Stomach (tissue), 9 donors: ENCODE data around the gene RHOH. TPM values are rescaled to one million over a fixed set of nuclear protein-coding genes. Genes with fewer than 3 reads are reported as not detected.

Experiments used
- DNase-seq, 2 donors: peaks; one replicate each; pipeline versions ENCODE4 v3.0.0 to v3.0.0-alpha.2; 2013 to 2019
- H3K27ac ChIP-seq, 5 donors: fragments of 200-600 bp in 4 of 5; sonication (generic) in 4 of 5; one replicate each; pipeline ENCODE4 v1.5.1; 2013 to 2019; ENCODE audit warnings: mild to moderate bottlenecking in 1 of 5, moderate library complexity in 1 of 5
- H3K27me3 ChIP-seq, 3 donors: fragments of 200-600 bp; sonication (generic); one replicate each; pipeline ENCODE4 v1.5.1; 2017 to 2019; ENCODE audit warnings: mixed run types in 1 of 3
- H3K36me3 ChIP-seq, 4 donors: fragments of 200-600 bp; sonication (generic); 1 replicate in 3 of 4; 2 replicates in 1 of 4; pipeline ENCODE4 v1.5.1; 2016 to 2019
- H3K4me1 ChIP-seq, 4 donors: fragments of 200-600 bp; sonication (generic); one replicate each; pipeline ENCODE4 v1.5.1; 2016 to 2019
- H3K4me3 ChIP-seq, 4 donors: fragments of 200-600 bp; sonication (generic) in 3 of 4; one replicate each; pipeline ENCODE4 v1.5.1; 2016 to 2019; ENCODE audit warnings: mild to moderate bottlenecking in 1 of 4
- H3K9me3 ChIP-seq, 4 donors: fragments of 200-600 bp; sonication (generic); one replicate each; pipeline ENCODE4 v1.5.1; 2016 to 2019
- EP300 ChIP-seq: sonication (generic); formaldehyde crosslinking; IDR thresholded peaks from one replicate; pipeline ENCODE4 v1.6.1; 2017; ENCODE audit warnings: antibody characterized with exemption
- POLR2A ChIP-seq, 4 donors: fragments of 450-650 bp; IDR thresholded peaks; one replicate each; pipeline ENCODE4 v1.6.1; 2016; ENCODE audit warnings: antibody characterized with exemption in 4 of 4, control low read depth in 2 of 4, mild to moderate bottlenecking in 1 of 4, moderate library complexity in 1 of 4
- POLR2AphosphoS5 ChIP-seq, 3 donors: sonication (generic); formaldehyde crosslinking; IDR thresholded peaks; one replicate each; pipeline ENCODE4 v1.6.1; 2016; ENCODE audit warnings: antibody characterized with exemption in 3 of 3
- WGBS, 5 donors: extraction: QIAGEN DNeasy Blood & Tissue Kit in 3 of 5; methylation state at CpG; one replicate each; pipeline versions ENCODE4 v1.1.5 to v1.1.7; 2013 to 2018; 5-methylcytosine and 5-hydroxymethylcytosine counted together
- intact Hi-C: fragments of 100-400 bp; cut with DNase I; formaldehyde crosslinking; loops from one replicate; pipeline ENCODE4 v1.15.1; 2023; ENCODE audit warnings: low total_unique reads
- polyA plus RNA-seq, 3 donors: library from polyadenylated mRNA; stranded (reverse); fragments of 200-250 nt; gene quantifications; one replicate each; pipeline ENCODE4 v1.2.3, GENCODE V29; 2013
- total RNA-seq, 5 donors: library from RNA; depleted of rRNA; stranded (reverse); fragments of >200 nt; gene quantifications; one replicate each; pipeline versions ENCODE4 v1.1.0 to v1.2.3, GENCODE V29; 2014 to 2016
- TF ChIP-seq, protein P1 (sequence below), 7 experiments: fragments of 450-650 bp in 4 of 7; fragments of 200-600 bp in 3 of 7; sonication (generic) in 3 of 7; IDR thresholded peaks; one replicate each; pipeline ENCODE4 v1.5.1; 2016 to 2019; ENCODE audit warnings: antibody characterized with exemption in 7 of 7, control low read depth in 2 of 7, mild to moderate bottlenecking in 1 of 7
- donor health status: healthy with polysubstance abuse.
- donor health status: Bipolar disorder and iron deficiency.
- donor health status: healthy.

The RHOH gene
- total and polyA plus RNA-seq, 8 donors, result 1.3 to 7.5 (median 4.0) TPM

DNA sequence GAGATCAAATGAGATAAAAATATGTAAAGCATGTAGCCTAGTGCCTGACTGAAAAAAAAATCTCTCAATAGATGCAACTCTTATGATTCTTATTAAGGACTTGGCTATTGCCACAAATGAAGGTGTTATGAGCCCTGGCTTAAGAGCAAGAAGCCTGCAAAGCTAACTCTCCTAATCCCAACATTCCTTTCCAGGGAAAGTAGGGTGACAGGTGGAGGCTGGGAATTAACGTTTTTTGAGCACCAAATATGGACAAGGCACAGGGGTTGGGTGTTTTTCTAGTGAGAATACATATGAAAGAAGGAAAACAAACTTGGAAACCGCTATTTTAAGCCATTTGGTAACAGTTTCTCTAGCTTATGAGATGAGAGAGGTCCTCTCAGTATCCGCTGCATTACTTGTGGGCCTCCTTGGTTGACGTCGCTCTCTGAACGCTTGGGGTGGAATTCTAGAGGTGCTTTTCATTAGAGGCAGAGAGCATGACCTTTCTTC, 2.4 kb downstream of the RHOH start:
- intact Hi-C loops, result no loop called here
- no peaks in the 10 kb centered on the region for H3K27me3 ChIP-seq
- TF ChIP-seq POLR2AphosphoS5 (IDR thresholded peaks at IDR 0.05) (no peak), POLR2A (IDR thresholded peaks at IDR 0.05) (no peak)
- TF ChIP-seq, protein P1, sequence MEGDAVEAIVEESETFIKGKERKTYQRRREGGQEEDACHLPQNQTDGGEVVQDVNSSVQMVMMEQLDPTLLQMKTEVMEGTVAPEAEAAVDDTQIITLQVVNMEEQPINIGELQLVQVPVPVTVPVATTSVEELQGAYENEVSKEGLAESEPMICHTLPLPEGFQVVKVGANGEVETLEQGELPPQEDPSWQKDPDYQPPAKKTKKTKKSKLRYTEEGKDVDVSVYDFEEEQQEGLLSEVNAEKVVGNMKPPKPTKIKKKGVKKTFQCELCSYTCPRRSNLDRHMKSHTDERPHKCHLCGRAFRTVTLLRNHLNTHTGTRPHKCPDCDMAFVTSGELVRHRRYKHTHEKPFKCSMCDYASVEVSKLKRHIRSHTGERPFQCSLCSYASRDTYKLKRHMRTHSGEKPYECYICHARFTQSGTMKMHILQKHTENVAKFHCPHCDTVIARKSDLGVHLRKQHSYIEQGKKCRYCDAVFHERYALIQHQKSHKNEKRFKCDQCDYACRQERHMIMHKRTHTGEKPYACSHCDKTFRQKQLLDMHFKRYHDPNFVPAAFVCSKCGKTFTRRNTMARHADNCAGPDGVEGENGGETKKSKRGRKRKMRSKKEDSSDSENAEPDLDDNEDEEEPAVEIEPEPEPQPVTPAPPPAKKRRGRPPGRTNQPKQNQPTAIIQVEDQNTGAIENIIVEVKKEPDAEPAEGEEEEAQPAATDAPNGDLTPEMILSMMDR (IDR thresholded peaks at IDR 0.05), result no peak
- H3K4me1 ChIP-seq, result peaks cover 0 to 11% (median 7%) of the 10 kb centered on the region in 4 donors
- 67 to 79% (median 71%) methylated on average over 6 of the region's 6 CpGs for WGBS, 5 donors
- peak overlapping the region; percentile 55 to 83 (median 74) for H3K27ac ChIP-seq
- H3K9me3 ChIP-seq, result no peaks in the 10 kb centered on the region
- H3K4me3 ChIP-seq, result peak overlapping the region in 3 of 4 donors; percentile 26 to 33 (median 27)
- no peaks in the 10 kb centered on the region for H3K36me3 ChIP-seq
- DNase-seq, result no peak

DNA sequence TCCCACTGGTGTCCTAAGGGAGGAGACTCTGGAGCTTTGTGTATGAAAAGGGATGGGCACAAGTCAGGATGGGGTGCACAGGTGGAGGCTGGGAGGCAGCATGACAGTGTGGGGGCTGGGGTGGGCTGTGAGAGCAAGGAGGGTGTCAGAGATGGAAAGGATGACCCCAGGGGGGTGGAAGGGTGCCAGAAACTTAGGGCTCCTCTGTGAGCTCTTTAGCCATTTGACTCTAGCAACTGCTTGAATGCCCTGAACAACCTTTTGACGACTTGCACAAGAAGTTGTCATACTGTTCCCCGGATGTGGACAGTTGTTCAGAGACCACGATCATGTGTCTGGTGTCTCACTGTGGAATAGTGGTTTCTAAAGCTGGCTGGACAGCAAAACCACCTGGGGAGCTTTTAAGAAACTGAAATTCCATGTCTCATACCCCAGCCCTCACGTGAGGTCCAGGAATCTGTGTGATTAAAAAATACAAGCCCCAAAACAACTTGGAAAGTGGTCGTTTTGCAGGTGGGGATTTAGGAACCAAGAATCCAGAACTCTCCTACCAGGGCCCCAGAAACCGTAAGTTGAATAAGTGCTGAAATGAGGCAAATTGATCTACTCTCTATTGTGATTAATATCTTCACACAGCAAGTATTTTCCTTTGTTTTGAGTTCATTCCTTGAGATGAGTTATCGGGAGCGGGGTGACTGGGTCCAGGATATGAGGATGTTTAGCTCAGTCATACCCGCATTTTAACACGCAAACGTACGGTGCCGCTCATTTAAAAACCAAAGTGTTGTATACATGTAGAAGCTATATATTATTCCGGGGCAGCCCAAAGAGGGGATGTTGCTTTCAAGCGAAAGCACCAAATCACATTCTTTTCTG, 3.4 kb downstream of the RHOH start:
- Histone ChIP-seq H3K9me3 (no peaks in the 10 kb centered on the region), H3K4me3 (peak overlapping the region; percentile 0 to 27 (median 18)), H3K4me1 (peaks cover 0 to under 1% (median 0%) of the 10 kb centered on the region in 4 donors), H3K27ac (peak overlapping the region; percentile 46 to 83 (median 74)), H3K36me3 (no peaks in the 10 kb centered on the region), H3K27me3 (no peaks in the 10 kb centered on the region)
- TF ChIP-seq POLR2AphosphoS5 (IDR thresholded peaks at IDR 0.05), result peak in 2 of 3 donors; percentile 58 to 68
- TF ChIP-seq, protein P1 (IDR thresholded peaks at IDR 0.05), result no peak
- intact Hi-C loops, result no loop called here
- peak; percentile 43 to 58 for DNase-seq
- 69 to 80% (median 76%) methylated on average over 15 of the region's 15 CpGs for WGBS, 5 donors

DNA sequence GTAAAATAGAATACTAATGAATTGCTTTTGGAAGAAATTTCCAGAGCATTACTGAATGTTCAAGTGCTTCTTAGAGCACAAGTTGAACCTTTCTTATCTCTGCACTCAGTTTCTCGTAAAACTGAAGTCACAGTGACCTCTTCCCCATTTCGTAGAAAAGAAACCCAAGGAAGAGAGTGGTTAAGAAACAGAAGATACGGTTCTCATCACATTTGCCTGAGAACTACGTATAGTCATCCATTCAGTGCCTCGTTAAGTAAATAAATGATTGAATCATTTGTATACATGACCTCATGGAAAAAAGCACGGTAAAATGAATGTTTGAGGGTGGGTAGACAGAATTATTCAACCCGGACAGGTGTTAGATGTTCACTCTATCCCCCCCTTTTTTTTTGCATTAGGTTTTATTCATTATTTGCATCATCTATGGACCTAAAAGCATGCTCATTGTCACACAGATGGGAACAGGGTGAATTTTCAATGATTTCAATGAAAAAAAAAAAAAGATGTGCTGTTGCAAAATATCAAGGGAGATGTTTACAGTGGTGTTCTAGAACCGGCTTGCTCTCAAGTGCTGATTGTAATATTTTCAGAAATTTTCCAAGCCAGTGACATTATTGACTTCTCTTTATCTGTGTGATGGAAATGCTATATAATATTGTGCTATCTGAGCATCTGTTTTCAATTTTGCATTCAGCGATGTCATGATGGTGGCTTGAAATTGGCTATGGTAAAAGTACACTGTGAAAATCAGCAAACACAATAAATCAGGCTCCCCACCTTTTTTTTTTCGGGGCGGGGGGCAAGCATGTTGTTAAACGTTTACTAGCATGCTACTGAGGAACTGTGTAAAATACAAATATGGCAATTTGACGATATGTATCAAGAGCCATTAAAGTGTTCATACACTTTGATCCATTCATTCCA, 4.3 kb downstream of the RHOH start:
- Histone ChIP-seq H3K4me1 (no peaks in the 10 kb centered on the region), H3K36me3 (no peaks in the 10 kb centered on the region), H3K27ac (peak overlapping the region in 4 of 5 donors; percentile 58 to 83 (median 76)), H3K9me3 (no peaks in the 10 kb centered on the region), H3K4me3 (peak overlapping the region; percentile 0 to 22 (median 8)), H3K27me3 (no peaks in the 10 kb centered on the region)
- intact Hi-C loops, result no loop called here
- no peak for DNase-seq
- TF ChIP-seq POLR2AphosphoS5 (IDR thresholded peaks at IDR 0.05) (peak in 1 of 3 donors; percentile 25), POLR2A (IDR thresholded peaks at IDR 0.05) (no peak), EP300 (no peak)
- WGBS, 5 donors, result 46 to 53% (median 48%) methylated on average over 13 of the region's 13 CpGs

DNA sequence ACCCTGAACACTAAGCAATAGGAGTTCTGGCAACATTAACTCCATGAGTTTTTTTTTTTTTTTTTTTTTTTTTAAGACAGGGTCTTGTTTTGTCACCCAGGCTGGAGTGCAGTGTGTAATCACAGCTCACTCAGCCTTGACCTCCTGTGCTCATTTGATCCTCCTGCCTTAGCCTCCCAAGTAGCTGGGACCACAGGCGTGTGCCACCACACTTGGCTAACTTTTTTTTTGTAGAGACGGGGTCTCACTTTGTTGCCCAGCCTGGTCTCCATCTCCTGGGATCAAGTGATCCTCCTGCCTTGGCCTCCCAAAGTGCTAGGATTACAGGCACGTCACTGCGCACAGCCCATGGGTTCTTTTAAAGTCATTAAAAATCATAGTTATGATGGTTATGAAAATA, 5.1 kb downstream of the RHOH start:
- H3K27ac ChIP-seq, result peak overlapping the region in 4 of 5 donors; percentile 37 to 83 (median 76)
- H3K4me3 ChIP-seq, result no peak overlapping the region
- H3K4me1 ChIP-seq, result no peaks in the 10 kb centered on the region
- H3K27me3 ChIP-seq, result no peaks in the 10 kb centered on the region
- no peak for TF ChIP-seq POLR2AphosphoS5 (IDR thresholded peaks at IDR 0.05)
- TF ChIP-seq, protein P1 (IDR thresholded peaks at IDR 0.05), result no peak
- TF ChIP-seq EP300, result no peak
- no peak for TF ChIP-seq POLR2A (IDR thresholded peaks at IDR 0.05)
- 89 to 97% (median 93%) methylated on average over 4 of the region's 4 CpGs for WGBS, 5 donors
- H3K36me3 ChIP-seq, result no peaks in the 10 kb centered on the region
- no peaks in the 10 kb centered on the region for H3K9me3 ChIP-seq
- no peak for DNase-seq
- intact Hi-C loops, result no loop called here
